K562 (cell line): Measurements from ENCODE around the gene EYA2. TPM values are rescaled to one million over a fixed set of nuclear protein-coding genes. Genes with fewer than 3 reads are reported as not detected.

ENCODE experiments used
- DIDO1 ChIP-seq: fragments of 450-650 bp; IDR thresholded peaks from 2 replicates; pipeline ENCODE4 v1.6.1; 2016; ENCODE audit warnings: low read depth, missing biosample characterization, missing genetic modification characterization
- SMAD4 ChIP-seq: fragments of 250-450 bp; sonication (Bioruptor Pico); conservative IDR thresholded peaks from 2 replicates; pipeline ENCODE4 v1.8.0; 2021; ENCODE audit warnings: inconsistent platforms, mild to moderate bottlenecking, moderate library complexity
- TSC22D4 ChIP-seq: fragments of 450-650 bp; IDR thresholded peaks from 2 replicates; pipeline ENCODE4 v1.6.1; 2016; ENCODE audit warnings: missing genetic modification characterization, missing biosample characterization, control low read depth
- ZBED1 ChIP-seq: IDR thresholded peaks from 2 replicates; pipeline ENCODE4 v1.6.1; 2014
- ZNF551 ChIP-seq: fragments of 250-450 bp; sonication (Bioruptor Pico); IDR thresholded peaks from 2 replicates; pipeline ENCODE4 v1.5.0; 2021; ENCODE audit warnings: mild to moderate bottlenecking, moderate library complexity
- polyA plus RNA-seq, 8 experiments: library from polyadenylated mRNA; depleted of rRNA in 4 of 8; stranded (reverse) in 5 of 8; unstranded in 3 of 8; fragments of >200 nt; fragmentation: Nextera tagmentation in 2 of 8; fragmentation: Illumina TruSeq in 1 of 8; extraction: Ambion mirVana in 2 of 8; extraction: Trizol in 1 of 8; gene quantifications; 2 replicates each; pipeline versions ENCODE4 v1.2.1 to v1.2.3, GENCODE V29; 2011 to 2014; ENCODE audit warnings: inconsistent platforms in 1 of 8, missing spikeins in 1 of 8
- total RNA-seq, 7 experiments: library from RNA; depleted of rRNA in 6 of 7; stranded (reverse); fragments of >200 nt in 6 of 7; fragmentation: Illumina TruSeq in 2 of 7; extraction: Trizol in 2 of 7; gene quantifications; 2 replicates each; pipeline versions ENCODE4 v1.2.1 to v1.2.3, GENCODE V29; 2011 to 2021; ENCODE audit warnings: low replicate concordance in 1 of 7
- TF ChIP-seq, protein P1 (sequence below): fragments of 250-450 bp; sonication (Bioruptor Pico); IDR thresholded peaks from 2 replicates; pipeline ENCODE4 v1.4.0; 2020
- TF ChIP-seq, protein P2 (sequence below), 2 experiments: fragments of 450-650 bp; formaldehyde crosslinking in 1 of 2; IDR thresholded peaks; 2 replicates each; pipeline versions ENCODE4 v1.4.0 to v1.6.1; 2014 to 2020; ENCODE audit warnings: mild to moderate bottlenecking in 2 of 2, borderline replicate concordance in 1 of 2, low read depth in 1 of 2
- TF ChIP-seq, protein P3 (sequence below): sonication (generic); formaldehyde crosslinking; IDR thresholded peaks from 2 replicates; pipeline ENCODE4 v1.8.0; 2023; ENCODE audit warnings: mild to moderate bottlenecking, missing genetic modification reagents

The EYA2 gene
- total and polyA plus RNA-seq, 9 of the 15 experiments (the other 6 are each of a cell fraction or from before 2014, with no cell fraction given) = 0.03 TPM; not detected in 8

DNA sequence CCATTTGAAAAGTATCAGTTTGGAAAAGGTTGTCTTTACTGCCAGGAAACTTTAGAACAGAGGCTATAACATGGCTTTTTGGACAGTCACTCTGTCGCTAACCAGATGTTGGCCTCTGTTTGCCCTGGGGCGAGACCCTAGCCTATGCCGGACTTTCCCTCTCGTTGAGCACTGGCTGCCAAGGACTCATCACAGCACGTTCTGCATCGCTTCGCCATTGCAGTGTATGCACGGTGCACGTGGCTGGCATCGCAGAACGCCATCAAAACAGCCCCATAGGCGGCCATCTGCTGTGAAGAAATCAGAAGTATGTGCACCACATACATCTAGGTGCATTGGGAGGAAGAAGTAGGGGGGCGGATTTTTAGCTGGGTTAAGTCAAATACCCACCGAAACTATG lies 156.4 kb downstream of the EYA2 start (continued):
- TF ChIP-seq, protein P1, sequence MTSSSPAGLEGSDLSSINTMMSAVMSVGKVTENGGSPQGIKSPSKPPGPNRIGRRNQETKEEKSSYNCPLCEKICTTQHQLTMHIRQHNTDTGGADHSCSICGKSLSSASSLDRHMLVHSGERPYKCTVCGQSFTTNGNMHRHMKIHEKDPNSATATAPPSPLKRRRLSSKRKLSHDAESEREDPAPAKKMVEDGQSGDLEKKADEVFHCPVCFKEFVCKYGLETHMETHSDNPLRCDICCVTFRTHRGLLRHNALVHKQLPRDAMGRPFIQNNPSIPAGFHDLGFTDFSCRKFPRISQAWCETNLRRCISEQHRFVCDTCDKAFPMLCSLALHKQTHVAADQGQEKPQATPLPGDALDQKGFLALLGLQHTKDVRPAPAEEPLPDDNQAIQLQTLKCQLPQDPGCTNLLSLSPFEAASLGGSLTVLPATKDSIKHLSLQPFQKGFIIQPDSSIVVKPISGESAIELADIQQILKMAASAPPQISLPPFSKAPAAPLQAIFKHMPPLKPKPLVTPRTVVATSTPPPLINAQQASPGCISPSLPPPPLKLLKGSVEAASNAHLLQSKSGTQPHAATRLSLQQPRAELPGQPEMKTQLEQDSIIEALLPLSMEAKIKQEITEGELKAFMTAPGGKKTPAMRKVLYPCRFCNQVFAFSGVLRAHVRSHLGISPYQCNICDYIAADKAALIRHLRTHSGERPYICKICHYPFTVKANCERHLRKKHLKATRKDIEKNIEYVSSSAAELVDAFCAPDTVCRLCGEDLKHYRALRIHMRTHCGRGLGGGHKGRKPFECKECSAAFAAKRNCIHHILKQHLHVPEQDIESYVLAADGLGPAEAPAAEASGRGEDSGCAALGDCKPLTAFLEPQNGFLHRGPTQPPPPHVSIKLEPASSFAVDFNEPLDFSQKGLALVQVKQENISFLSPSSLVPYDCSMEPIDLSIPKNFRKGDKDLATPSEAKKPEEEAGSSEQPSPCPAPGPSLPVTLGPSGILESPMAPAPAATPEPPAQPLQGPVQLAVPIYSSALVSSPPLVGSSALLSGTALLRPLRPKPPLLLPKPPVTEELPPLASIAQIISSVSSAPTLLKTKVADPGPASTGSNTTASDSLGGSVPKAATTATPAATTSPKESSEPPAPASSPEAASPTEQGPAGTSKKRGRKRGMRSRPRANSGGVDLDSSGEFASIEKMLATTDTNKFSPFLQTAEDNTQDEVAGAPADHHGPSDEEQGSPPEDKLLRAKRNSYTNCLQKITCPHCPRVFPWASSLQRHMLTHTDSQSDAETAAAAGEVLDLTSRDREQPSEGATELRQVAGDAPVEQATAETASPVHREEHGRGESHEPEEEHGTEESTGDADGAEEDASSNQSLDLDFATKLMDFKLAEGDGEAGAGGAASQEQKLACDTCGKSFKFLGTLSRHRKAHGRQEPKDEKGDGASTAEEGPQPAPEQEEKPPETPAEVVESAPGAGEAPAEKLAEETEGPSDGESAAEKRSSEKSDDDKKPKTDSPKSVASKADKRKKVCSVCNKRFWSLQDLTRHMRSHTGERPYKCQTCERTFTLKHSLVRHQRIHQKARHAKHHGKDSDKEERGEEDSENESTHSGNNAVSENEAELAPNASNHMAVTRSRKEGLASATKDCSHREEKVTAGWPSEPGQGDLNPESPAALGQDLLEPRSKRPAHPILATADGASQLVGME (CRISPR knock-in tag) = no peak
- no peak for TF ChIP-seq ZBED1
- no peak for TF ChIP-seq DIDO1 (tag)
- no peak for TF ChIP-seq SMAD4 (CRISPR knock-in tag)
- TF ChIP-seq TSC22D4 = no peak
- TF ChIP-seq ZNF551 (CRISPR knock-in tag) = no peak
- TF ChIP-seq, protein P2, sequence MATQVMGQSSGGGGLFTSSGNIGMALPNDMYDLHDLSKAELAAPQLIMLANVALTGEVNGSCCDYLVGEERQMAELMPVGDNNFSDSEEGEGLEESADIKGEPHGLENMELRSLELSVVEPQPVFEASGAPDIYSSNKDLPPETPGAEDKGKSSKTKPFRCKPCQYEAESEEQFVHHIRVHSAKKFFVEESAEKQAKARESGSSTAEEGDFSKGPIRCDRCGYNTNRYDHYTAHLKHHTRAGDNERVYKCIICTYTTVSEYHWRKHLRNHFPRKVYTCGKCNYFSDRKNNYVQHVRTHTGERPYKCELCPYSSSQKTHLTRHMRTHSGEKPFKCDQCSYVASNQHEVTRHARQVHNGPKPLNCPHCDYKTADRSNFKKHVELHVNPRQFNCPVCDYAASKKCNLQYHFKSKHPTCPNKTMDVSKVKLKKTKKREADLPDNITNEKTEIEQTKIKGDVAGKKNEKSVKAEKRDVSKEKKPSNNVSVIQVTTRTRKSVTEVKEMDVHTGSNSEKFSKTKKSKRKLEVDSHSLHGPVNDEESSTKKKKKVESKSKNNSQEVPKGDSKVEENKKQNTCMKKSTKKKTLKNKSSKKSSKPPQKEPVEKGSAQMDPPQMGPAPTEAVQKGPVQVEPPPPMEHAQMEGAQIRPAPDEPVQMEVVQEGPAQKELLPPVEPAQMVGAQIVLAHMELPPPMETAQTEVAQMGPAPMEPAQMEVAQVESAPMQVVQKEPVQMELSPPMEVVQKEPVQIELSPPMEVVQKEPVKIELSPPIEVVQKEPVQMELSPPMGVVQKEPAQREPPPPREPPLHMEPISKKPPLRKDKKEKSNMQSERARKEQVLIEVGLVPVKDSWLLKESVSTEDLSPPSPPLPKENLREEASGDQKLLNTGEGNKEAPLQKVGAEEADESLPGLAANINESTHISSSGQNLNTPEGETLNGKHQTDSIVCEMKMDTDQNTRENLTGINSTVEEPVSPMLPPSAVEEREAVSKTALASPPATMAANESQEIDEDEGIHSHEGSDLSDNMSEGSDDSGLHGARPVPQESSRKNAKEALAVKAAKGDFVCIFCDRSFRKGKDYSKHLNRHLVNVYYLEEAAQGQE (IDR thresholded peaks at IDR 0.05; ENCODE audit: borderline replicate concordance) = no peak
- TF ChIP-seq, protein P2 (CRISPR knock-in tag; IDR thresholded peaks at IDR 0.05; ENCODE audit: low read depth) = no peak
- TF ChIP-seq, protein P3, sequence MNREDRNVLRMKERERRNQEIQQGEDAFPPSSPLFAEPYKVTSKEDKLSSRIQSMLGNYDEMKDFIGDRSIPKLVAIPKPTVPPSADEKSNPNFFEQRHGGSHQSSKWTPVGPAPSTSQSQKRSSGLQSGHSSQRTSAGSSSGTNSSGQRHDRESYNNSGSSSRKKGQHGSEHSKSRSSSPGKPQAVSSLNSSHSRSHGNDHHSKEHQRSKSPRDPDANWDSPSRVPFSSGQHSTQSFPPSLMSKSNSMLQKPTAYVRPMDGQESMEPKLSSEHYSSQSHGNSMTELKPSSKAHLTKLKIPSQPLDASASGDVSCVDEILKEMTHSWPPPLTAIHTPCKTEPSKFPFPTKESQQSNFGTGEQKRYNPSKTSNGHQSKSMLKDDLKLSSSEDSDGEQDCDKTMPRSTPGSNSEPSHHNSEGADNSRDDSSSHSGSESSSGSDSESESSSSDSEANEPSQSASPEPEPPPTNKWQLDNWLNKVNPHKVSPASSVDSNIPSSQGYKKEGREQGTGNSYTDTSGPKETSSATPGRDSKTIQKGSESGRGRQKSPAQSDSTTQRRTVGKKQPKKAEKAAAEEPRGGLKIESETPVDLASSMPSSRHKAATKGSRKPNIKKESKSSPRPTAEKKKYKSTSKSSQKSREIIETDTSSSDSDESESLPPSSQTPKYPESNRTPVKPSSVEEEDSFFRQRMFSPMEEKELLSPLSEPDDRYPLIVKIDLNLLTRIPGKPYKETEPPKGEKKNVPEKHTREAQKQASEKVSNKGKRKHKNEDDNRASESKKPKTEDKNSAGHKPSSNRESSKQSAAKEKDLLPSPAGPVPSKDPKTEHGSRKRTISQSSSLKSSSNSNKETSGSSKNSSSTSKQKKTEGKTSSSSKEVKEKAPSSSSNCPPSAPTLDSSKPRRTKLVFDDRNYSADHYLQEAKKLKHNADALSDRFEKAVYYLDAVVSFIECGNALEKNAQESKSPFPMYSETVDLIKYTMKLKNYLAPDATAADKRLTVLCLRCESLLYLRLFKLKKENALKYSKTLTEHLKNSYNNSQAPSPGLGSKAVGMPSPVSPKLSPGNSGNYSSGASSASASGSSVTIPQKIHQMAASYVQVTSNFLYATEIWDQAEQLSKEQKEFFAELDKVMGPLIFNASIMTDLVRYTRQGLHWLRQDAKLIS (CRISPR knock-in tag) = no peak
